NCI-H2171 treated with DMSO at 0.1 percent for 48 hours (cell line): Measurements from ENCODE around the gene GBE1.

Experiments used
- DNase-seq: peaks from one replicate; lab custom pipeline; 2025; lab: John Stamatoyannopoulos, UW

The GBE1 gene

DNA sequence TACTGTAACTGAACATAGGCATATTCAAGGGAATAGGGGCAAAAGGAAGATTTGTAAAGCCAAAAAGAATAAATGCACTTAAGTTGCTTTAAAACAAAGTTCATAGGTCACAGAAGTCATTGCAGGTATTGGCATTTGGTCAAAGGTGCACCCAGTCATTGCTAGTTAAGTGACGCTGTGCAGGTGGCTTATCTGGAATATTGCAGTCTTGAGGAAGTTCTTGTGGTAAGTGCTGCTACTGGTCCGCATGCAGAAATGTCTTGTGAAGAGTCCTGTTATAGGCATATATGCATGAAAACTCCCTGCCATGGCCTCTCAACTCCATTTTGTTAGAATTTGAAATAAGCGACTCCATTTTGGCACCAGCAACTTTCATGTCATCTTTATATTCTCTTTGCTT is 293.1 kb downstream of the GBE1 start:
- no peak for DNase-seq

- DNase-seq = no peak
Observed at GRCh38 chr3:81466201-81466560, 295.3 kb downstream of the GBE1 start.

GRCh38 chr3:81465510-81466200 is 295.8 kb downstream of the GBE1 start:
- no peak for DNase-seq

- no peak for DNase-seq
Observed at GRCh38 chr3:81463781-81464180, 297.7 kb downstream of the GBE1 start.

DNA sequence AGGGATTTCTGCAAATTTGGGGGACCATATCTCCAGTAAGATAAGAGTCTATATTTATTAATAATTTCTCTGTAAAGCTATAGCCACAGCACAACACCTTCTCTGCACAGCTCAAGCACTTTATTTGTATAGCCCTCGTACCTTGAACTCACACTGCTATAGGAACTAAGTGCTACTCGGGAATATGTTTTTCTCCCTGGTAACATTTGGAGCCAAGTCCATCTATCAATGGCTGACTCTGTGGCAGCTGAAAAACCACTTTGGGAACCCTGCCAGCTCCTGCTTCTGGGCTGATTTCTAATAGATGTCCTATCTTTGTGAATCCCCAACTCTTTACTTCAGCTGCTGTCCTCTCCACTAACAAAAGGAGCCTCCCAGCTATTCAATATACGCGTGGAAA is 298.5 kb downstream of the GBE1 start:
- DNase-seq = no peak

GRCh38 chr3:81459733-81460132 is 301.7 kb downstream of the GBE1 start:
- no peak for DNase-seq

DNA sequence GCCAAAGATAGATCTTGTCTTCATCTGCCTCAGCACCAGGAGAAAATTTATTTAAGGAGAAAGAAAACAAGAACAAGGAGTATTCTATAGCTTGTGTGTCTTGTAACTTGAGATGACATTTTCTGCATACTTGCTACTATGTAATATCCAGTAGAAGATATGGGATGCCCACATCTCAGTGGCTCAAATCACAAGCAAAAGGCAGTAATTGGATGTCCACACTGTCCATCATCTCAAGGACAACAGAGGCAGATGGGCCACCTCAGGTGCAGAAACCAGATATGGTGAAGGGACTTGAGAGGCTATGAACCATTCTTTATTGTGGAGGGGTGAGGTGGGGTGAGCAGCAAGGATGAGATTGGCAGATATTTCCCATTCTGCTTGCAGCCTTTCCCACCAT is 309.0 kb downstream of the GBE1 start:
- DNase-seq = peak; percentile 29

DNA sequence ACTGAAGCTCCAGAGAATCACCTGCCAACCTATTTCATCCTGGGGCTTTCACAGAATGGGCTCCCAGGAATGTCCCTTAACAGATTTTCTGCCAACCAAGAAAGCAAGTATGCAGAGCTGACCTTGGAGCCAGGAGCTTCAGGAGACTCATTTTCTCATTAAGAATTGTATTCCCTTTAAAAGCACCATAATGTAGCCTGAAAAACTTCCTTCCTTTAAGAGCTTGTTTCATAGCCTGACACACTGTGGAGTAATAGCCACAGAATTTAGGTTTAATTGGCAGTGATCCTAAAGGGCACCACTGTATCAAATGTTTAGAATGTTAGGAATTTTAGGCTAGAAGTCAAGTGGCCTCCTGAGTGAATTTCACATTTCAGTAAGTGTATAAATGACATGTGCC is 309.8 kb downstream of the GBE1 start:
- no peak for DNase-seq

DNA sequence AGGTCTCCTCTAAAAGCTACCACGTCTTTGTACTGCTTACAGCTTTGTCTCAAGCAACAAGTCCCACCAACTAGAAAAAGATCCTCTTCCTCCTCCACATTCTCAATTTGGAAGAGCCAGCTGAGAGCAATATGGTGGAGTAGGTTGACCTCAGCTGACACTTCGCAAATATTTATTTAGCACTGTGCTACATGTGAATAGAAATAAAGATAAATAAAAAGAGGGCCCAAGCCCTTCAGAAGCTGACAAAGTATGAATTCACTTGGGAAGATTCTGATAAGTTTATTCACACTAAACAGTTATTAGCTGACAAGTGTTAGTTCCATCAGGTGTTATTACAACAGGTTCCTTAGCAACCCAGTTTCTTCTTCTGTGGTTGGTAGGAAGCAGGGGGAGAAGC is 310.3 kb downstream of the GBE1 start:
- no peak for DNase-seq

- DNase-seq = no peak
Observed at GRCh38 chr3:81446806-81447205, 314.6 kb downstream of the GBE1 start.

DNA sequence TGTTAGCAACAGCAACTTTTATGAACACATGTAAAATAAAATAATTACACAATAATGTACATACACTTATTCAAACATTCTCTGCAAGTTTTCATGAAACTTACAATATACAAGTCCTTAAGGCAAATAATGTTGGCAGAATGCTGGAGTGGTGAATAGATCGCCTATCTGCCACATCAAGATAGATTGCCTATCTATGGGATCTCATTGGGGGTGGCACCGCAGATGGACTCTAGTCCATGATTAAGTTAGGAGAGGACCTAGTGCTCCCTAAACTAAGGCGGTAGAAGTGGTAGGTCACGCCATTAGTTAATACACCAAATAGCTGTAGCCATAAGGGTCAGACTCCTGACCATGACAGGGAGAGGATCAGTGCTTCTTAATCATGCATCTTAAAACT is 315.7 kb downstream of the GBE1 start:
- DNase-seq = no peak

DNA sequence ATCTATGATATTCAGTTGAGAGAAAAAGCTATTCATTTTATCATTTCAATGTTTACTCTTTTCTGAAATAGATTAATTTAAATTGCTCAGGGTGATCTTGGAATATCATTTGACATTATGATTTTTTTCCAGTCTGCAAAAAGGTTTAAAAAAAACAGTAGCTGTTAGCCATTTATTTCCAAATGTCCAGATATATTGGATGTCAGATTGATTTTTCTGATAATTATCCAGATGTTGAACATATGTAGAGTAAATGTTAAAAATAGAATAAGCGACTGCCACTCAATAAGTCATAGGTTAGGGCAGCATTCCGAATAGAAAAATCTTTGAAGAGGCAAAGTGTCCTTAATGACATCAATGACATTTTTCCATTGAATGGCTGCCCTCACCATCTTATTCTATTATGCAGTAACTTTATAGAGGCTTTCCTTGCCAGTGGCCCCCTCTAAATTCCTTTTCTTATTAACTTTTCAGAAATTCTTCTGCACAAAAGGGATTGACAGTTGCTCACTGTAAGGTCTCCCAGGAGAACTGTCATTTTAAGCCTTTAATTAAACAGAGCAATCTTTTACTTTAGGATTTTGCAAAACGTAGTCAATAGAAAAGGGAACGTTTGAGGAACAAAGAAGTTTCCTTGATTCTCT is 316.5 kb downstream of the GBE1 start:
- DNase-seq = no peak

DNA sequence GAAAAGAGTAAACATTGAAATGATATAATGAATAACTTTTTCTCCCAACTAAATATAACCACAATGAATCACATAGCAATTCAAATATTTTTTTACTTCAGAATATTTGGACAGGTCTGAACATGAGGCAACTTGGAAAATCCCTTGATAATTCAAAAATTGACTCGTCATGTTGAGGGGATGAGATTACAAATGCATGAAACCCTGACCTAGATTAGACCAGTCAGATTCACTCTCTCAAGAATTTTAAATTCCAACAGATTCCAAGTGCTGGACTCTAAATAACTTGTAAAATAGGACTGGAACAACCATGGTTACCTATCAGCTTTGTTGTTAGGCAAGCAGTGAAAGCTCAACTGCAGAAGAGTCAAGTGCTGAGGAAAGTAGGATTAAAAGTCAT is 317.5 kb downstream of the GBE1 start:
- no peak for DNase-seq

DNA sequence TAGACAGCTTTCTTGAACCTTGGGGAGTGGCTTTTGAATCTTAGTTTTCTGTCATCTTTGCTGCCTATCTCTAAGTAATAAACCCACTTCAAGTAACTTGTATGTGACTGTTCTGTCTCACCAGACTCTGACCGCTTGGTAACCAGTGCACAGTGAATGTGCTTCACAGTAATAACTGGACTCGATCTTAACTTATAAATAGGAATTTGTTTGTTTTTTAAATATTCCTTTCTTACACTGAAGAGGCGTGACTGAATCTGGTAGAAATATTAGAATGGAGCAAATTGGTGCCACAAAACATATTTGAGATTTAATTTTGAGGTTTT is 318.0 kb downstream of the GBE1 start:
- DNase-seq = no peak

GRCh38 chr3:81442758-81443456 is 318.5 kb downstream of the GBE1 start:
- DNase-seq = no peak

- DNase-seq = no peak
Observed at GRCh38 chr3:81440661-81441060, 320.8 kb downstream of the GBE1 start.
